G401.6 (cell line): ENCODE data around the gene CROT.

ENCODE experiments used
- FAIRE-seq: peaks from 2 replicates; lab custom pipeline; 2012; peaks lifted over from hg19 to GRCh38; lab: Jason Lieb, UNC

Gene CROT

DNA sequence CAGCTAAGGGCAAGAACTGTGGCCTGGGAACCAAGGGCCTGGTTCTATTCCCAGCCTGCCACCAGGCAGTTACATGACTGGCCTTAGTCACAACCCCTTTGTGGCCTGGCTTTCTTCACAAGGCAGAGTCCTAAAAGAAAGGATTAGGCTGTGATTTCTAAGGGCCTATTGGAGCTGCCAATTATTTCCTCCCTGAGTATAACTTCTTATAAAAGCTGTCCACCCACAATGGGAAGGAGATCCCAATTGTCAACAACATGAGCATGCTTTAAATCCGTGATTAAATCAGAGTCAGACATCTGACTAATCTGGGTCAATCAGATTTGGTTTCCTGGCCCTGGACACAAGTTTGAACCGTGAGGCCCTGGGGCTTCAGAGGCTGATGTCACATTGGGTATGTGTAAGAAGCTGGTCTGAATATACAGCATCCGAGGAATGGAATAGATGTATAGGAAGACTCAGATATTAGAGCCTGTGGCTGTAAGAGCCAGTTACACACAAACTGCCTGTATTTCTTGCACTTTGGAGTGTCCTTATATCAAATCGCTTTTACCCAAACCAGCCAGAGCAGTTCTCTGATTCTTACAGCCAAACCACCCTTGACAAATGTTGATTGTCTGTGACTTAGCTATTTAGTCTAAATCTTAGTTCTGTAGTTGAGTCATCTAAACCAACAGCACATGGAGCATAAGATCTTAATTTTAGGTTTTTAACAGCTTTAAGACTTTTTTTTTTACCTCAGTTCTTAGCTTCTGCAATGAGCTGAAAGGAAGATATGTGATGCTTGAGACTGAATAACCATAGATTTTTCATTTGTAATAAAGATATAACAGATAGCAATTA, 68.7 kb downstream of the CROT start:
- no peak for FAIRE-seq

DNA sequence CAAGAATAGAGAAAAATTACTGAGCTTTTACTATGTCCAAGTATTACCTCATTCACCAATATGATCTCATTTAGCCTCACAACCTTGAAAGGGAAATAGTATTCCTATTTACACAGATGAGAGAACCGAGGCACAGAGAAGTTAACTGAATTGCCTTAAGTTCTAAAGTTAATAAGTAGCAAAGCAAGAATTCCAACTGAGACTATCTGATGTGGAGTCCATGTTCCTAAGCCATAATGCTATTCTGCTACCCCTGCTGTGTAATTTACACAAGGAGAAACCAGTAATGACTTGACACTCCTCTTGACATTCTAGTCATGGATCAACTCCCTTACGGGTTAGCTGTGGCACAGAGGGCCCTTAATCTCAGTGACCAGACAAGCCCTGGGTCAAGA, 69.3 kb downstream of the CROT start:
- no peak for FAIRE-seq

GRCh38 chr7:87416682-87417587, 71.5 kb downstream of the CROT start:
- peak; percentile 59 for FAIRE-seq

DNA sequence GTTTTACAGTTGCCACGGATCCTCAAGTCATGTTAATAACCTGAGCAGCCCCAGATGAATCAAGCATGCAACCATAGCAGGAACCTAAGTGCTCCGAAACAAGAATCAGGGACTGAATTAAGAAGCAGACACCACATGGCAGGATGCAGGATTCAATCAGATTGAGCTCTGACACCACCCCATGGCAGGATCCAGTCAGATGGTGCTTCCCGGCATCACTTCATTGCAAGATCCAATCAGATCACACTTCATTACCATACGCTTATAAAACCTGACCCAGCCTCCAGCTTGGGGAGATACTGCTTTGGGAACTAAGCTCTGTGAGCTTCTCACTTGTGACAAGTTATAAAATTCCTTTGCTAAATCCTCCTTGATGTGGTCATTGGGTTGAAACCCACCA, 74.7 kb downstream of the CROT start:
- no peak for FAIRE-seq

DNA sequence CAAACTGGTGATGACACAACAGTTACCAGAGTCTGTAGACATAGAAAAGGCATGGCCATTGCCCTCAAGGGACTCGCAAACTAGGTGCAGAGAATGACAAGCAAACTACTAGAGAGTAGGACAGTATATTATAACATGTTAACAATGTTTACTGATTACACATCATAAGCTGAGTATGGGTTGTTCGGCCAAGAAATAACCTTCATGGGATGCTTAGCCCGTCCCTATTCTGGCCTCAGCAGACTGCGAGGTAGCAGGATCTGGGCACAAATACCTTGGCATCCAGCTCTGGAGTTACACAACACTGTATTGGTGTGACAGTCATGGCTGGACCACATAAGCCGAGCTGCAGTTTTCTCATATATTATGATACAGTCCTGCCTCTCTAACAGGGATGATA, 78.6 kb downstream of the CROT start:
- no peak for FAIRE-seq

DNA sequence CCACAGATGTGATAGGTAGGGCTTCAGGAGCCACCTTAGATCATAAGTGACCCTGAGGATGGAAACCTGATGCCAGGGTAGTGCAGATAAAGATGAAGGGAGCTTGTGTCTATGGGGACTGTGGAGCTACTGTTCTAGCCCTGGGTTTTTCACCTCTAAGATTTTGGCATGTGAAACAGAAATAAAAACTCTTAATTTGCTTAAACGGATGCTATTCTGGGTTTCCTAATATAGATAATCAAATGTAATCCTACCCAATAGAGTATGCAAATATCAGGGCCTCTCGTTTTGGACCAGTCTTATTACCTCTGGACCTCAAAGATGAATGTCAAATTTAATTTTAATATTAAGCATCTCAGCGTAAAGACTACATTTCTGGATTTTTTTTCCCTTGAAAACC, 80.7 kb downstream of the CROT start:
- FAIRE-seq = no peak

- FAIRE-seq = no peak
Observed at GRCh38 chr7:87427288-87427687, 81.8 kb downstream of the CROT start.

DNA sequence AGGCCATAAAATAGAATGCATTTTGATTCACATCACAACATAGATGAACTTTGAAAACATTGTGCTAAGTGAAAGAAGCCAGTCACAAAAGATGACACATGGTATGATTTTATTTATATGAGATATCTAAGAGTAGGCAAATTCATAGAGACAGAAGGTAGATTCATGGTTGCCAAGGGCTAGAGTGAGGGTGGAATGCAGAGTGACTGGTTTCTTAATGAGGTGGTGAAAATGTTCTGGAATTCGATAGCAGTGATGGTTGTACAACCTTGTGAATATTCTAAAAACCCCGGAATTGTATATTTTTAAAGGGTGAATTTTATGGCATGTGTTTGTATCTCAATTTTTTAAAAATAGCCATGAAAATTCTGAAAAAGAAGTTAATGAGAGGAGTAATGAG, 87.1 kb downstream of the CROT start:
- FAIRE-seq = no peak

DNA sequence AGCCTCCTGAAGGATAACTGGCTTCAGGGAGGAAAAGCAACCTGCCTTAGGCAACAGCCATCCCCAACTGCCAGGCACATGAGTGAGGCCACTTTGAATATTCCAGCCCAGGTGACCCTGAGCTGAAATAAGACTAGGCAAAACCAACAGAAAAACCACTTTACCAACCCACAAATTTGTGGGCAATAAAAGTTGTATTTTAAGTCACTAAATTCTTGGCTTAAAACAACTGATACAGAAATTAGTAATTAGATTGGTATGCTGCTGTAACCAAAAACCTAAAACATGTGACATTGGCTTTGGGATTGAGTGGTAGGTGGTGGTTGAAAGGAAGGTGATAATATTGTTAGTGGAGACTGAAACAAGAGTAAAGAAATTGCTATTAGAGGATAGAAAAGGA, 90.1 kb downstream of the CROT start:
- no peak for FAIRE-seq

DNA sequence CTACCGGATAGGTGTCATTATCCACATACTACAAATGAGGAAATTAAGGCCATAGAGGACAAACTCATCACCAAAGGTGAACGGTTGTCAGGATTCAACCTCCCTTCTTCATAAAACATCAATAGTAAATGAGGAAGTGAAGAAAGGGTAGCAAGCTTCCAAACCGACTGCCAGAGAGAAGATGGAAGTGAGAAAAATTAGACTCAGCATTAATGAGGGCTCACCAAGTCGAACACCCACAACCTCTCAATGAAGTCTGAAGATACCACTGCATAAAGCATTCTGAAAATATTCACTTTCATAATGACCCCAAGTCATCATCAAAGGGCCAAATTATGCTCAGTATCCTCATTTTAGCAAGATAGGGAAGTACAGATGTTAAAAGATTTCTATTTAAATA, 100.4 kb downstream of the CROT start:
- no peak for FAIRE-seq

- no peak for FAIRE-seq
Observed at GRCh38 chr7:87447116-87447635, 101.7 kb downstream of the CROT start.

GRCh38 chr7:87448388-87448787, 102.9 kb downstream of the CROT start:
- FAIRE-seq = no peak
